ENCODE results near the gene MLIP.

DNA sequence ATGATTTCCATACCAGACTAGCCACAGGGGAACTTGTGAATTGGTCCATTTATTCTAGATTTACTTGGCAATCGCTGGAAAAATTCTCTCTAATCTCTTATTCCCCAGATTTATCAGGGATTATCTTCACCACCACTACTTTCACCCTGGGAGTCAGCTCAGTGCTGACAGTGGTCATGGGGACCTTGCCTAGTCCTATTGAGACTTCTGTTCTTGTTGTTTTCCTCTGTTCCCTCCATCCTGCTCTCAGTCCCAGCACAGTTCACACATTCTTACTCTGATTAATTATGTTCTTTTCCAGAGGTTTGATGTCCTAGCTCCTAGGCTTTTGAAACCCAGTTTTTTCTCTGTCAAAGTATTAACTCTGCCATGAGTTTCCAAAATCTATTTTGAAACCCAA, 103.0 kb downstream of the MLIP start:
- TF ChIP-seq TAF1 (IDR thresholded peaks at IDR 0.05; ENCODE audit: borderline replicate concordance, low read depth, low read length) (no peak), POLR2A (IDR thresholded peaks at IDR 0.05; ENCODE audit: low read depth, low read length) (no peak), POLR2AphosphoS5 (IDR thresholded peaks at IDR 0.05; ENCODE audit: low read depth, low read length) (no peak)

Data from GM12892 (cell line).